K562 (cell line): Measurements from ENCODE around the gene UNC93B1. TPM values are rescaled to one million over a fixed set of nuclear protein-coding genes. Genes with fewer than 3 reads are reported as not detected.

Source experiments
- AFF4 ChIP-seq: sonication (generic); formaldehyde crosslinking; IDR thresholded peaks from 2 replicates; pipeline ENCODE4 v1.8.0; 2023; ENCODE audit warnings: mild to moderate bottlenecking, missing genetic modification reagents
- ARID1B ChIP-seq: fragments of 450-650 bp; IDR thresholded peaks from 2 replicates; pipeline ENCODE4 v1.6.1; 2016; ENCODE audit warnings: antibody characterized with exemption, mild to moderate bottlenecking, inconsistent platforms
- EHMT2 ChIP-seq: fragments of 450-650 bp; IDR thresholded peaks from 2 replicates; pipeline ENCODE4 v1.6.1; 2018; ENCODE audit warnings: antibody characterized with exemption
- FOXJ2 ChIP-seq: fragments of 200-800 bp; sonication (Bioruptor generic); IDR thresholded peaks from 2 replicates; pipeline ENCODE4 v1.6.1; 2016; ENCODE audit warnings: missing genetic modification characterization, missing compliant biosample characterization
- HMGN3 ChIP-seq: IDR thresholded peaks from 2 replicates; pipeline ENCODE4 v1.6.1; 2011; ENCODE audit warnings: borderline replicate concordance, low read depth, mild to moderate bottlenecking, mixed read lengths, low read length; ENCODE audit not compliant: insufficient read length; ENCODE audit errors: extremely low read depth
- POLR2G ChIP-seq: fragments of 200-400 bp; formaldehyde crosslinking; IDR thresholded peaks from 2 replicates; pipeline ENCODE4 v1.6.1; 2017; ENCODE audit warnings: low read depth, mild to moderate bottlenecking, antibody characterized with exemption, low read length, moderate library complexity
- RBM17 ChIP-seq: fragments of 200-400 bp; formaldehyde crosslinking; IDR thresholded peaks from 2 replicates; pipeline ENCODE4 v1.6.1; 2017; ENCODE audit warnings: low read depth, mild to moderate bottlenecking, low read length, borderline replicate concordance
- RREB1 ChIP-seq: fragments of 250-450 bp; sonication (Bioruptor Pico); IDR thresholded peaks from 2 replicates; pipeline ENCODE4 v1.4.0; 2020
- SMAD2 ChIP-seq: fragments of 150-350 bp; IDR thresholded peaks from 2 replicates; pipeline ENCODE4 v1.6.1; 2014; ENCODE audit warnings: low read depth, mild to moderate bottlenecking, low read length
- ZBTB11 ChIP-seq, 3 experiments: fragments of 200-800 bp in 1 of 3; fragments of 250-450 bp in 1 of 3; fragments of 450-650 bp in 1 of 3; sonication (Bioruptor Pico) in 1 of 3; sonication (Bioruptor generic) in 1 of 3; formaldehyde crosslinking in 1 of 3; IDR thresholded peaks; 2 replicates each; pipeline versions ENCODE4 v1.6.1 to v1.8.0; 2016 to 2022; ENCODE audit warnings: mild to moderate bottlenecking in 2 of 3, missing genetic modification characterization in 2 of 3, missing compliant biosample characterization in 1 of 3, moderate library complexity in 1 of 3
- ZFPM2 ChIP-seq: fragments of 250-450 bp; sonication (Bioruptor Pico); IDR thresholded peaks from 2 replicates; pipeline ENCODE4 v1.5.1; 2022; ENCODE audit warnings: mild to moderate bottlenecking
- ZNF696 ChIP-seq: fragments of 250-450 bp; sonication (Bioruptor Pico); conservative IDR thresholded peaks from 2 replicates; pipeline ENCODE4 v1.4.0; 2020; ENCODE audit warnings: mild to moderate bottlenecking, moderate library complexity
- polyA plus RNA-seq, 8 experiments: library from polyadenylated mRNA; depleted of rRNA in 4 of 8; stranded (reverse) in 5 of 8; unstranded in 3 of 8; fragments of >200 nt; fragmentation: Nextera tagmentation in 2 of 8; fragmentation: Illumina TruSeq in 1 of 8; extraction: Ambion mirVana in 2 of 8; extraction: Trizol in 1 of 8; gene quantifications; 2 replicates each; pipeline versions ENCODE4 v1.2.1 to v1.2.3, GENCODE V29; 2011 to 2014; ENCODE audit warnings: inconsistent platforms in 1 of 8, missing spikeins in 1 of 8
- total RNA-seq, 7 experiments: library from RNA; depleted of rRNA in 6 of 7; stranded (reverse); fragments of >200 nt in 6 of 7; fragmentation: Illumina TruSeq in 2 of 7; extraction: Trizol in 2 of 7; gene quantifications; 2 replicates each; pipeline versions ENCODE4 v1.2.1 to v1.2.3, GENCODE V29; 2011 to 2021; ENCODE audit warnings: low replicate concordance in 1 of 7

The UNC93B1 gene
- total and polyA plus RNA-seq, 9 of the 15 experiments (the other 6 are each of a cell fraction or from before 2014, with no cell fraction given), result 0.10 to 13.6 (median 6.5) TPM

GRCh38 chr11:68040101-68040956 lies 36.4 kb upstream of the UNC93B1 start (continued):
- TF ChIP-seq ZBTB11 (CRISPR knock-in tag; IDR thresholded peaks at IDR 0.05) (0 out of 6 replicates have a peak, but pooled peaks of 1 of the 3 experiments have one; percentile 6), EHMT2 (no peak), ZNF696 (CRISPR knock-in tag) (no peak), POLR2G (peak; percentile 74), AFF4 (0 out of 2 replicates have a peak, but pooled peaks have one; percentile 52), SMAD2 (no peak), HMGN3 (peak; percentile 51), ZFPM2 (CRISPR knock-in tag) (no peak), ARID1B (peak; percentile 21; the same call in 1 of the 2 replicates), RBM17 (no peak), RREB1 (CRISPR knock-in tag) (no peak), FOXJ2 (no peak)
